Endothelial cell of umbilical vein (primary cell): Measurements from ENCODE around the gene UBE3D. TPM values are rescaled to one million over a fixed set of nuclear protein-coding genes. Genes with fewer than 3 reads are reported as not detected.

Experiments used
- Bru-seq: library from RNA; stranded (reverse); fragments of 400-500 nt; gene quantifications from one replicate; lab custom pipeline; 2021; lab: Mats Ljungman, UMichigan
- BruChase-seq, 2 experiments: library from RNA; stranded (reverse); fragments of 400-500 nt; gene quantifications; one replicate each; lab custom pipeline; 2021; lab: Mats Ljungman, UMichigan
- BruUV-seq: library from RNA; stranded (reverse); fragments of 400-500 nt; replicated peaks from 2 replicates; lab custom pipeline; 2021; lab: Mats Ljungman, UMichigan
- CTCF ChIA-PET: fragments of 300-600, 350-600 bp; sonication (Branson Sonifier 250); formaldehyde crosslinking; loops from one replicate; lab custom pipeline; 2021; ENCODE audit warnings: antibody characterized with exemption, inconsistent platforms; lab: Charles Lee
- POLR2A ChIA-PET: fragments of 300-600, 350-600 bp; sonication (Branson Sonifier 250); formaldehyde crosslinking; loops from one replicate; lab custom pipeline; 2021; ENCODE audit warnings: antibody characterized with exemption, inconsistent platforms; lab: Charles Lee
- DNase-seq: peaks from one replicate; pipeline ENCODE4 v3.0.0-alpha.2; 2011; ENCODE audit warnings: low read depth, low spot score
- FAIRE-seq: peaks from 2 replicates; lab custom pipeline; 2011; peaks lifted over from hg19 to GRCh38; lab: Jason Lieb, UNC
- H2AFZ ChIP-seq: 2 replicates; pipeline ENCODE4 v1.6.0; 2012; ENCODE audit warnings: low read depth, low read length, control low read depth, inconsistent platforms
- H3K27ac ChIP-seq: 2 replicates; pipeline ENCODE4 v1.5.1; 2011; ENCODE audit warnings: low read depth, mild to moderate bottlenecking, control low read depth, low read length, moderate library complexity; ENCODE audit not compliant: insufficient read depth
- H3K27me3 ChIP-seq, 2 experiments: 2 replicates each; pipeline versions ENCODE4 v1.6.0 to v1.6.1; 2011; ENCODE audit warnings: low read length in 2 of 2, mixed read lengths in 1 of 2; ENCODE audit not compliant: control insufficient read depth in 2 of 2, insufficient read depth in 2 of 2
- H3K36me3 ChIP-seq, 2 experiments: 2 replicates in 1 of 2; 3 replicates in 1 of 2; pipeline ENCODE4 v1.5.1; 2011; ENCODE audit warnings: low read length in 2 of 2, mild to moderate bottlenecking in 1 of 2, moderate library complexity in 1 of 2; ENCODE audit not compliant: control insufficient read depth in 2 of 2, insufficient read depth in 2 of 2; ENCODE audit errors: extremely low read depth in 1 of 2
- H3K4me1 ChIP-seq: 3 replicates; pipeline ENCODE4 v1.5.1; 2011; ENCODE audit warnings: mild to moderate bottlenecking, low read length; ENCODE audit not compliant: control insufficient read depth, insufficient read depth; ENCODE audit errors: extremely low read depth
- H3K4me2 ChIP-seq: 2 replicates; pipeline ENCODE4 v1.6.1; 2011; ENCODE audit warnings: low read length, control low read depth, mixed read lengths; ENCODE audit not compliant: insufficient read depth
- H3K4me3 ChIP-seq, 3 experiments: fragments of 200-600 bp in 1 of 3; sonication (generic), shearing (Covaris generic) in 1 of 3; replicated peaks in 1 of 3; 2 replicates each; pipeline ENCODE4 v1.5.1; 2011 to 2016; ENCODE audit warnings: control low read depth in 3 of 3, low read length in 3 of 3, mild to moderate bottlenecking in 2 of 3, inconsistent platforms in 1 of 3, low read depth in 1 of 3, moderate library complexity in 1 of 3; ENCODE audit not compliant: insufficient read depth in 1 of 3
- H3K79me2 ChIP-seq: 2 replicates; pipeline ENCODE4 v1.6.0; 2012; ENCODE audit warnings: low read length, inconsistent platforms; ENCODE audit not compliant: control insufficient read depth, insufficient read depth
- H3K9ac ChIP-seq: replicated peaks from 2 replicates; pipeline ENCODE3; 2011; ENCODE audit warnings: low read length, control low read depth; ENCODE audit not compliant: insufficient read depth; ENCODE audit errors: extremely low read depth
- H3K9me1 ChIP-seq: replicated peaks from 3 replicates; pipeline ENCODE4 v1.6.0; 2011; ENCODE audit warnings: mild to moderate bottlenecking, low read length; ENCODE audit not compliant: control insufficient read depth, insufficient read depth; ENCODE audit errors: extremely low read depth
- H3K9me3 ChIP-seq: replicated peaks from 2 replicates; pipeline ENCODE4 v1.5.1; 2012; ENCODE audit warnings: low read length, inconsistent platforms; ENCODE audit not compliant: control insufficient read depth, insufficient read depth
- H4K20me1 ChIP-seq: replicated peaks from 2 replicates; pipeline ENCODE3; 2011; ENCODE audit warnings: mild to moderate bottlenecking, low read length; ENCODE audit not compliant: control insufficient read depth, insufficient read depth; ENCODE audit errors: extremely low read depth
- CTCF ChIP-seq, 2 donors: IDR thresholded peaks; 1 replicate in 1 of 2; 2 replicates in 1 of 2; pipeline ENCODE4 v1.5.1; 2011; ENCODE audit warnings: low read length in 2 of 2, mild to moderate bottlenecking in 2 of 2, moderate library complexity in 2 of 2, control low read depth in 1 of 2, inconsistent platforms in 1 of 2, low read depth in 1 of 2; ENCODE audit not compliant: insufficient read depth in 1 of 2; ENCODE audit errors: extremely low read depth in 1 of 2
- EZH2 ChIP-seq: IDR thresholded peaks from 2 replicates; pipeline ENCODE4 v1.6.1; 2012; ENCODE audit warnings: borderline replicate concordance, low read depth, mild to moderate bottlenecking, moderate library complexity, low read length, inconsistent platforms; ENCODE audit not compliant: severe bottlenecking
- FOS ChIP-seq: IDR thresholded peaks from 2 replicates; pipeline ENCODE4 v1.6.1; 2011; ENCODE audit warnings: mild to moderate bottlenecking, low read length, moderate library complexity, borderline replicate concordance; ENCODE audit not compliant: insufficient read depth
- GATA2 ChIP-seq: IDR thresholded peaks from 2 replicates; pipeline ENCODE4 v1.7.0; 2011; ENCODE audit warnings: low read depth, mild to moderate bottlenecking, moderate library complexity, mixed read lengths, low read length; ENCODE audit not compliant: insufficient read length, insufficient read depth
- JUN ChIP-seq: IDR thresholded peaks from 2 replicates; pipeline ENCODE4 v1.6.1; 2011; ENCODE audit warnings: borderline replicate concordance, low read depth; ENCODE audit not compliant: insufficient read length, insufficient read depth
- MAX ChIP-seq: IDR thresholded peaks from 2 replicates; pipeline ENCODE4 v1.6.1; 2011; ENCODE audit not compliant: insufficient read depth, insufficient read length
- MYC ChIP-seq: IDR thresholded peaks from one replicate; pipeline ENCODE4 v1.6.1; 2011; ENCODE audit warnings: mild to moderate bottlenecking, low read depth, low read length
- POLR2A ChIP-seq: IDR thresholded peaks from 2 replicates; pipeline ENCODE4 v1.6.1; 2012; ENCODE audit warnings: low read depth, mild to moderate bottlenecking, control low read depth, low read length
- POLR2AphosphoS5 ChIP-seq: IDR thresholded peaks from 2 replicates; pipeline ENCODE4 v1.6.1; 2012; ENCODE audit warnings: low read depth, mild to moderate bottlenecking, control low read depth, low read length, moderate library complexity; ENCODE audit not compliant: insufficient read depth
- dilution Hi-C: fragments of 300-500 bp; cut with MboI; formaldehyde crosslinking; loops from one replicate; pipeline ENCODE4 v1.15.0; 2019; ENCODE audit warnings: low sequenced_read_pairs; ENCODE audit not compliant: extremely low pct_ligation_motif_present
- intact Hi-C: fragments of 100-400 bp; cut with micrococcal nuclease; formaldehyde crosslinking; loops from one replicate; pipeline ENCODE4 v1.10.0; 2022
- long read RNA-seq: library from polyadenylated mRNA; stranded (forward); transcript quantifications from one replicate; pipeline ENCODE4 v2.0.0, GENCODE V29; 2021
- polyA minus RNA-seq, 3 experiments: library from RNA; depleted of rRNA, polyadenylated mRNA; stranded (reverse); fragments of >200 nt; gene quantifications; 1 replicate in 1 of 3; 2 replicates in 2 of 3; pipeline ENCODE4 v1.2.3, GENCODE V29; 2011
- polyA plus RNA-seq, 4 experiments: library from polyadenylated mRNA; depleted of rRNA in 3 of 4; stranded (reverse) in 3 of 4; unstranded in 1 of 4; fragments of >200 nt; gene quantifications; 2 replicates each; pipeline versions ENCODE4 v1.2.1 to v1.2.3, GENCODE V29; 2011 to 2012; ENCODE audit warnings: missing spikeins in 1 of 4
- total RNA-seq: library from RNA; stranded (reverse); gene quantifications from 2 replicates; pipeline ENCODE4 v1.2.3, GENCODE V29; 2021

The UBE3D gene, protein sequence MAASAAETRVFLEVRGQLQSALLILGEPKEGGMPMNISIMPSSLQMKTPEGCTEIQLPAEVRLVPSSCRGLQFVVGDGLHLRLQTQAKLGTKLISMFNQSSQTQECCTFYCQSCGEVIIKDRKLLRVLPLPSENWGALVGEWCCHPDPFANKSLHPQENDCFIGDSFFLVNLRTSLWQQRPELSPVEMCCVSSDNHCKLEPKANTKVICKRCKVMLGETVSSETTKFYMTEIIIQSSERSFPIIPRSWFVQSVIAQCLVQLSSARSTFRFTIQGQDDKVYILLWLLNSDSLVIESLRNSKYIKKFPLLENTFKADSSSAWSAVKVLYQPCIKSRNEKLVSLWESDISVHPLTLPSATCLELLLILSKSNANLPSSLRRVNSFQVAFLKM
- 6.2 and 7.6 TPM in 2 replicates for total RNA-seq
- 1.3 and 1.9 TPM in 2 replicates for polyA plus RNA-seq
- 2.6 TPM in 2 replicates for polyA plus RNA-seq (2011; cell fraction: cytosol; rRNA removed)
- polyA plus RNA-seq (2011; cell fraction: nucleus; rRNA removed) = 4.5 and 5.5 TPM in 2 replicates
- polyA plus RNA-seq (2012) = 3.8 and 5.0 TPM in 2 replicates
- 3.4 and 4.9 TPM in 2 replicates for polyA minus RNA-seq
- 4.1 TPM for polyA minus RNA-seq (2011; cell fraction: cytosol; rRNA and poly(A)+ RNA removed)
- 12.6 and 12.9 TPM in 2 replicates for polyA minus RNA-seq (2011; cell fraction: nucleus; rRNA and poly(A)+ RNA removed)
- percentile 61 among the genes with signal in this experiment for Bru-seq, nascent RNA
- BruChase-seq, experiment 1, labeled RNA remaining after a 6-hour chase = percentile 50 among the genes with signal in this experiment
- percentile 64 among the genes with signal in this experiment for BruChase-seq, experiment 2, labeled RNA remaining after a 2-hour chase
- long read RNA-seq, transcript UBE3D-203 (10 exons, 1,917 nt) = major isoform, 9 of 12 reads
- long read RNA-seq, partial matches to known transcripts = 1 of 12 reads
- long read RNA-seq, other reads (novel, unspliced or antisense) = 2 of 12 reads

GRCh38 chr6:83065511-83066192 lies at the start of gene UBE3D:
Gene UBE3D (minus strand): TSS chr6:83065841. CDS start chr6:83065718, 123 bp downstream.
- TF ChIP-seq POLR2A (peak; percentile 82), FOS (no peak), GATA2 (no peak), POLR2AphosphoS5 (peak; percentile 66), CTCF (IDR thresholded peaks at IDR 0.05; ENCODE audit: extremely low read depth in 1 of 2, insufficient read depth in 1 of 2, low read depth in 1 of 2, low read length in 2 of 2) (peak; percentile 99), MAX (peak; percentile 76), MYC (no peak), EZH2 (no peak), JUN (no peak)
- Histone ChIP-seq H3K27me3 (no peaks in the 10 kb centered on the region), H3K9ac (peak within 1 kb of the TSS; percentile 88), H3K9me3 (no peaks in the 10 kb centered on the region), H3K4me2 (peak within 1 kb of the TSS; percentile 94), H3K79me2 (peaks cover 3% of the 10 kb centered on the region), H3K27ac (peak within 1 kb of the TSS; percentile 36), H3K4me3 (peak within 1 kb of the TSS; percentile 69 to 95 (median 94)), H3K36me3 (no peaks in the 10 kb centered on the region), H4K20me1 (no peaks in the 10 kb centered on the region), H3K9me1 (no peaks in the 10 kb centered on the region), H3K4me1 (peaks cover 21% of the 10 kb centered on the region), H2AFZ (peak within 1 kb of the TSS; percentile 100)
- no TSS peak for BruUV-seq
- peak; percentile 74 for FAIRE-seq
- peak; percentile 86 for DNase-seq
- intact Hi-C loops = loop anchor here (5.0 kb wide), 2 partner anchors 367 to 472 kb away; partner anchors contain the start of gene ME1
- dilution Hi-C loops = no loop called here
- ChIA-PET POLR2A (no interaction called here), CTCF (interaction anchor here (0.6 to 9.7 kb wide), 64 partner anchors 8 to 836 kb away, joined by 3 to 431 read pairs (median 4); partner anchors contain the start of genes IBTK, PGM3, PRSS35 and RWDD2A)
